Upper lobe of right lung (tissue), 1 donor: ENCODE measurements around the gene STAT5B. TPM values are rescaled to one million over a fixed set of nuclear protein-coding genes. Genes with fewer than 3 reads are reported as not detected.
A peak's percentile ranks its signal among the peaks of the same experiment; 100 is the strongest.

Source experiments
- ATAC-seq: fragments of 200-7000 bp; cut with Tn5 transposase; one replicate; pipeline ENCODE4 v1.9.1; 2020; ENCODE audit warnings: mild to moderate bottlenecking, moderate library complexity
- DNase-seq: peaks from one replicate; pipeline ENCODE4 v3.0.0-alpha.2; 2020
- H3K27ac ChIP-seq: fragments of 200-600 bp; one replicate; pipeline ENCODE4 v1.8.0; 2022
- H3K27me3 ChIP-seq: fragments of 200-600 bp; one replicate; pipeline ENCODE4 v1.8.0; 2022; ENCODE audit warnings: mild to moderate bottlenecking
- H3K36me3 ChIP-seq: fragments of 200-600 bp; one replicate; pipeline ENCODE4 v1.8.0; 2022
- H3K4me1 ChIP-seq: fragments of 200-600 bp; one replicate; pipeline ENCODE4 v1.8.0; 2022
- H3K4me3 ChIP-seq: fragments of 200-600 bp; one replicate; pipeline ENCODE4 v1.8.0; 2022; ENCODE audit warnings: mild to moderate bottlenecking
- H3K9me3 ChIP-seq: fragments of 200-600 bp; one replicate; pipeline ENCODE4 v1.8.0; 2022
- intact Hi-C: fragments of 100-400 bp; cut with DNase I; formaldehyde crosslinking; loops from one replicate; pipeline ENCODE4 v1.11.0; 2022
- total RNA-seq: library from RNA; stranded (reverse); fragmentation: NEBNext Ultra II Directional; extraction: Animal tissue kit (Norgen Biotek cat#: 25700); gene quantifications from one replicate; pipeline ENCODE4 v1.2.1, GENCODE V29; 2021
- TF ChIP-seq, protein P1 (sequence below): fragments of 200-600 bp; IDR thresholded peaks from one replicate; pipeline ENCODE4 v1.8.0; 2022; ENCODE audit warnings: antibody characterized with exemption
- donor health status: DM: no; HTN: yes; CAD: no; lungs with severe emphysema.

Gene STAT5B
- total RNA-seq, 1 donor from 2014 or later, result 71.0 TPM

DNA sequence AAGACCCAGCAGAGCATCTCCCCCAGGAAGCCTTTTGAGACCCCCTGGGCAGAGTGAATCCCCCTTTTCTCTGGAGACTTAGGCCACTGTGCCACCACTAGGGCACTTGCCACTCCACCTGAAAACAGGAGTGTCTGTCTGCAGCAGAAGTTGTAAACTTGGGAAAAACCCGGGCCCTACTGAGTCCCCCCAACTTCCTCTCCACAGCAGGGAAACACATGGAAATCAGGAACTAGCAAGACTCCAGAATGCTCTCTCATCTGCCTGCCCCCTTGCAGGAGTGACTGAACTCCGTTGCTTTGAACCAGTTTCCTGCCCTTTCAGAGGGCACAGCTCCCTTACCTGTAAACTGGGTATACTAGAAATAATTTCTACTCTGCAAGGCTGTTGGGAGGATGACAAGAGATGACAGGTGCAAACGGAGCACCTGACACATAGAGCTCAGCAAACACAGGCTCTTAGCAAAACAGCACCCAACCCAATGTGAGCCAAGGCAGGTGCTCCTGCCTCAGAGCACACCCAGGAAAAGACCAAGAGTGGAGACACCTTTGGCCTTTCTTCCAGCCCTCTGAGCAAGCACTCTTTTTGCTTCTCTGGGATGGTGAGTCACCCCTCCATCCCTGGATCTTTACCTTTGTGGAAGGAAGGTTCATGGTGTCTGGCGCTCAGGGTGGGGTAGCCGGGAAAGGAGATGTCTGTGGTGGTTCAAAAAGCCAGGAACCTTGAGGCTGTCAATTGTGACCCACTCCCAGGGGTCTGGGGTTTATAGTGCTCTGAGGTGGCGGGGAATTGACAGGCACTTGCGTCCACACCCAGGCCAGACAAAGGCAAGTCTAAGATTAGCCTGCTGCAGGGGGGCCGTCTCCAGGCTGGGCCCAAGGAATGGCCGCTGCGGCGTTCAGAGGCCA, 91.2 kb downstream of the STAT5B start, which contains the start of gene HCRT:
Gene HCRT, minus strand, starts transcription at position 740 of the 908 bp plus-strand sequence. Its CDS starts 87 bp downstream, at position 653.
- TF ChIP-seq, protein P1, sequence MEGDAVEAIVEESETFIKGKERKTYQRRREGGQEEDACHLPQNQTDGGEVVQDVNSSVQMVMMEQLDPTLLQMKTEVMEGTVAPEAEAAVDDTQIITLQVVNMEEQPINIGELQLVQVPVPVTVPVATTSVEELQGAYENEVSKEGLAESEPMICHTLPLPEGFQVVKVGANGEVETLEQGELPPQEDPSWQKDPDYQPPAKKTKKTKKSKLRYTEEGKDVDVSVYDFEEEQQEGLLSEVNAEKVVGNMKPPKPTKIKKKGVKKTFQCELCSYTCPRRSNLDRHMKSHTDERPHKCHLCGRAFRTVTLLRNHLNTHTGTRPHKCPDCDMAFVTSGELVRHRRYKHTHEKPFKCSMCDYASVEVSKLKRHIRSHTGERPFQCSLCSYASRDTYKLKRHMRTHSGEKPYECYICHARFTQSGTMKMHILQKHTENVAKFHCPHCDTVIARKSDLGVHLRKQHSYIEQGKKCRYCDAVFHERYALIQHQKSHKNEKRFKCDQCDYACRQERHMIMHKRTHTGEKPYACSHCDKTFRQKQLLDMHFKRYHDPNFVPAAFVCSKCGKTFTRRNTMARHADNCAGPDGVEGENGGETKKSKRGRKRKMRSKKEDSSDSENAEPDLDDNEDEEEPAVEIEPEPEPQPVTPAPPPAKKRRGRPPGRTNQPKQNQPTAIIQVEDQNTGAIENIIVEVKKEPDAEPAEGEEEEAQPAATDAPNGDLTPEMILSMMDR, result no peak

DNA sequence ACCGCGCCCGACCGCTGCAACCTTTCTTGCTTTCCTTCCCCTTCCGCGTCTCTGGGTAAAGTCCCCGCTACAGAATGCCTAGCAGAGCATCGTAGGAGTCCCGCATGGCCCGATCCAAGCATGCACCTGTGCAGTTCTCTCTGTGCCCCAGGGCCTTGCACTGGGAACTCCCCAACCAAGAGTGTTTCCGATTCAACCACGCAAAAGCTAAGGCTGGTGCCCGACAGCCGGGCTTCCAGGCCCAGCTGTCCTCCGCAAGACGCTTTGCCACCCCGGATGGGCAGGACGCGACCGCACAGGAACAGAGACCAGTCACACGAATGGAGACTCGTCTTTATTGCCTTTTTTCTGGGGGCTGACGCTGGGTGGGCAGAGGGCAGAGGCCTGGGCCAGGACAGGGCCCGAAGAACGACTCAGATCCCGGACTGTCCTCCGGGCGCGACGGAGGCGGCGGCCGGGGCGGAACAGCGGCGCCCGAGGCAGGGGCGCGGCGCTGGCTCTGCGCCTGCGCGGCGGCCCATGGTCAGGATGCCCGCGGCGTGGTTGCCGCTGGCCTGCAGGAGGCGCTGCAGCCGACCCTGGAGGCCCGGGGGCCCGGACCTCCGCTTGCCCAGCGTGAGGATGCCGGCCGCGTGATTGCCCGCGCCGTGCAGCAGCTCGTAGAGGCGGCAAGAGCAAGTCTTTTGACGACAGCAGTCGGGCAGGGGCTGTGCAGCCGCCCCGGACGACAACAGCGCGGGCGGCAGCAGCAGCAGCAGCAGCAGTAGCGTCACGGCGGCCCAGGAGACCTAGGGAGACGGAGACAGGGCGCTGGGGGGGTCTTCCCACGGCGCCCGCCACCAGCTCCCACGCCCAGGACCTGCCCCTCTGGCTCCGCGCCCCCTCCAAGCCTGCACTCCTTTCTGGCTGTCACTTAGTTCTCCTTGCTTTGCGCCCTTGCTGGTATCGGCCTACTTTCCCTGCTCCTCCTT, 92.2 kb downstream of the STAT5B start:
- peak overlapping the region; percentile 63 for H3K4me3 ChIP-seq
- H3K4me1 ChIP-seq, result peaks cover 33% of the 10 kb centered on the region
- no peaks in the 10 kb centered on the region for H3K9me3 ChIP-seq
- peaks cover 21% of the 10 kb centered on the region for H3K27me3 ChIP-seq
- H3K36me3 ChIP-seq, result no peaks in the 10 kb centered on the region
- peak; percentile 92 for ATAC-seq
- peak overlapping the region; percentile 72 for H3K27ac ChIP-seq
- TF ChIP-seq, protein P1, result peak; percentile 80
- intact Hi-C loops, result no loop called here
- peak; percentile 90 for DNase-seq

More for the DNA sequence above, 91.2 kb downstream of the STAT5B start, which contains the start of gene HCRT:
- H3K27ac ChIP-seq, result peak within 1 kb of the TSS; percentile 72
- H3K4me1 ChIP-seq, result peaks cover 33% of the 10 kb centered on the region
- peaks cover 18% of the 10 kb centered on the region for H3K27me3 ChIP-seq
- no peaks in the 10 kb centered on the region for H3K9me3 ChIP-seq
- peak within 1 kb of the TSS; percentile 63 for H3K4me3 ChIP-seq
- DNase-seq (no peak), ATAC-seq (no peak)
- intact Hi-C loops, result no loop called here
- no peaks in the 10 kb centered on the region for H3K36me3 ChIP-seq

DNA sequence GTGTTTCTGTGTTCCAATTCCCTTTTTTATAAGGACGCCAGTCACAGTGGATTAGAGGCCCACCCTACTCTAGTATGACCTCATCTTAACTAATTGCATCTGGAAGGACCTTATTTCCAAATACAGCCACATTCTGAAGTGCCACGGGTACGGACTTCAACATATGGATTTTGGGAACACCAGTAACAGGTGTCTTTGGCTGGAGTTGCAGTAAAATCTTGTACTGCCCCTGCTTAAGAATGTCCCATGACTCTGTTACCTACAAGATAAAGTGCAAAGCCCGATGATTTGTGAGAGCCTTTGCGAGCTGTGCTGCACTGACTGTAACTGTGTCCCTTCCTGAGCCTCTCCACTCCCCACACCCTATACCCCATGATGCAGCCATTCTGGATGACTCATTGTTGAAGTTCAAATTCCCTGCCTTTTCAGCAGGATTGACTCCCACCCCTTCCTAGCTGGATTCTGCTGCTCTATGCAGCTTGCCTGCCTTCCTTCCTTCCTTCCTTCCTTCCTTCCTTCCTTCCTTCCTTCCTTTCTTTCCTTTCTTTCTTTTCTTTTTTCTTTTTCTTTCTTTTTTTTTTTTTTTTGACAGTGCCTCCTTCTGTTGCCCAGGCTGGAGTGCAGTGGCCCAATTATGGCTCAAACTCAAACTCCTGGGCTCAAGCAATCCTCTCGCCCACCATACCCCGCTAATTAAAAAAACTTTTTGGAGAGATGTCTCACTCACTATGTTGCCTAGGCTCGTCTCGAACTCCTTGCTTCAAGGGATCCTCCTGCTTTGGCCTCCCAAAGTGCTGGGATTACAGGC, 93.1 kb downstream of the STAT5B start:
- no peaks in the 10 kb centered on the region for H3K9me3 ChIP-seq

DNA sequence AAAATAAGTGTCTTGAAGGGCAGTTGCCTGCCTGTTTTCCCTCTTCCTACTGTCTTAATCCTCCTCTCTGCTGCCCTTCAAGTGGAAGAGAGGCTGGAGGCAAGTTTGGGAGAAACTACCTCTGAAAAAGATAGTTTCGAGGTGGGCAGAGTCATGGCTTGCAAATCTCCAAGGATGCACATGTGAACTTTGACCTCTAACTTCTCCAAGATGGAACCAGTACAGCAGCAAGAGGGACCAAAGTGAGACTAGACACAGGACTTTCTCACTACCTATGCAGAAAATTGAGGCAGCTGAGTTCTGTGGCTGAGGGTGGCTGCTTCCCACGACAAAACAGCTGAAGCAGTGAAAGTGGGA, 94.4 kb downstream of the STAT5B start:
- DNase-seq, result no peak
- H3K9me3 ChIP-seq, result no peaks in the 10 kb centered on the region
- H3K4me1 ChIP-seq, result peaks cover 38% of the 10 kb centered on the region
- TF ChIP-seq, protein P1, result no peak
- intact Hi-C loops, result no loop called here
- H3K4me3 ChIP-seq, result no peak overlapping the region
- H3K36me3 ChIP-seq, result no peaks in the 10 kb centered on the region
- no peak for ATAC-seq
- no peak overlapping the region for H3K27ac ChIP-seq
- peaks cover 21% of the 10 kb centered on the region for H3K27me3 ChIP-seq

More for the DNA sequence above, 93.1 kb downstream of the STAT5B start:
- no peaks in the 10 kb centered on the region for H3K36me3 ChIP-seq
- no peak for ATAC-seq
- H3K27me3 ChIP-seq, result peaks cover 21% of the 10 kb centered on the region
- TF ChIP-seq, protein P1, result no peak
- H3K27ac ChIP-seq, result peak overlapping the region; percentile 72
- peaks cover 38% of the 10 kb centered on the region for H3K4me1 ChIP-seq
- intact Hi-C loops, result no loop called here
- DNase-seq, result no peak
- H3K4me3 ChIP-seq, result peak overlapping the region; percentile 63
